Right lobe of liver (tissue), 6 donors: ENCODE measurements around the gene SCMH1. TPM values are rescaled to one million over a fixed set of nuclear protein-coding genes. Genes with fewer than 3 reads are reported as not detected.
A peak's percentile ranks its signal among the peaks of the same experiment; 100 is the strongest.

Source experiments
- ATAC-seq, 4 donors: fragments of 200-7000 bp; cut with Tn5 transposase; one replicate each; pipeline ENCODE4 v1.9.1; 2020; ENCODE audit warnings: mild to moderate bottlenecking in 4 of 4, moderate library complexity in 4 of 4
- DNase-seq, 3 donors: peaks; one replicate each; pipeline ENCODE4 v3.0.0-alpha.2; 2020
- H3K27ac ChIP-seq, 3 donors: fragments of 200-600 bp; one replicate each; pipeline ENCODE4 v1.8.0; 2022
- H3K27me3 ChIP-seq, 2 donors: fragments of 200-600 bp; one replicate each; pipeline ENCODE4 v1.8.0; 2022
- H3K36me3 ChIP-seq, 4 donors: fragments of 200-600 bp; sonication (generic) in 1 of 4; one replicate each; pipeline versions ENCODE4 v1.5.1 to v1.8.0; 2017 to 2022; ENCODE audit warnings: control low read depth in 1 of 4
- H3K4me1 ChIP-seq, 4 donors: fragments of 200-600 bp; sonication (generic) in 1 of 4; one replicate each; pipeline versions ENCODE4 v1.5.1 to v1.8.0; 2017 to 2022; ENCODE audit warnings: control low read depth in 1 of 4
- H3K4me3 ChIP-seq, 3 donors: fragments of 200-600 bp; one replicate each; pipeline ENCODE4 v1.8.0; 2022
- H3K9me3 ChIP-seq, 4 donors: fragments of 200-600 bp; sonication (generic) in 1 of 4; one replicate each; pipeline versions ENCODE4 v1.5.1 to v1.8.0; 2017 to 2022; ENCODE audit warnings: control low read depth in 1 of 4
- POLR2A ChIP-seq: fragments of 450-650 bp; IDR thresholded peaks from one replicate; pipeline ENCODE4 v1.6.1; 2017; ENCODE audit warnings: antibody characterized with exemption, mild to moderate bottlenecking
- WGBS: methylation state at CpG from one replicate; pipeline ENCODE4 v1.1.6; 2018; ENCODE audit warnings: low coverage, low lambda C conversion rate; ENCODE audit not compliant: insufficient coverage; ENCODE audit errors: missing lambda C conversion rate; 5-methylcytosine and 5-hydroxymethylcytosine counted together
- intact Hi-C, 2 donors: fragments of 100-400 bp; cut with DNase I; formaldehyde crosslinking; loops; one replicate each; pipeline versions ENCODE4 v1.11.2 to v1.14.1; 2022
- total RNA-seq, 6 experiments: library from RNA; depleted of rRNA in 2 of 6; stranded (reverse); fragments of >200 nt in 2 of 6; fragmentation: NEBNext Ultra II Directional in 3 of 6; extraction: Animal tissue kit (Norgen Biotek cat#: 25700) in 3 of 6; gene quantifications; one replicate each; pipeline versions ENCODE4 v1.1.0 to v1.2.4, GENCODE V29; 2016 to 2023
- TF ChIP-seq, protein P1 (sequence below), 4 donors: fragments of 200-600 bp in 3 of 4; fragments of 450-650 bp in 1 of 4; IDR thresholded peaks; one replicate each; pipeline versions ENCODE4 v1.5.1 to v1.8.0; 2016 to 2022; ENCODE audit warnings: antibody characterized with exemption in 4 of 4, mild to moderate bottlenecking in 2 of 4
- donor health status: DM: no; HTN: yes; CAD: no.
- donor health status: DM: no; HTN: no; CAD: no.
- donor health status: DM: no; HTN: no; CAD: no.
- donor health status: DM: no; HTN: yes; CAD: no.
- donor health status: DM: no; HTN: yes; CAD: no.

The SCMH1 gene
- total RNA-seq, 6 experiments from 2014 or later = 6.6 to 16.9 (median 13.1) TPM

DNA sequence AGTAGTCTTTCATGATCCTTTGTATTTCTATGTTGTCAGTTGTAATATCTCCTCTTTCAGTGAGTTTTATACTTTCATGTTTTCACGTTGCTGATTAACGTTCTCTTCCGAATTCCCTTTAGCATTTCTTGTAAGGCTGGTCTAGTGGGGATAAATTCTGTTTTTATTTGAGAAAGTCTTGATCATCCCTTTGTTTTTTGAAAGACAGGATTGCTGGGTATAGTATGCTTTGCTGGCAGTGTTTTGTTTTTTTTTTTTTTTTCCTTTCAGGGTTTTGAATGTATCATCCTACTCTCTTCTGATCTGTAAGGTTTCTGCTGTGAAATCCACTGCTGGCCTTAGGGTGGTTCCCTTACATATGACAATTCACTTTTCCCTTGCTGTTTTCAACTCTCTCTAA, 74.4 kb downstream of the SCMH1 start:
- Histone ChIP-seq H3K27ac (no peak overlapping the region), H3K4me1 (peaks cover 0 to 14% (median 3%) of the 10 kb centered on the region in 4 donors), H3K36me3 (no peaks in the 10 kb centered on the region), H3K27me3 (no peaks in the 10 kb centered on the region), H3K4me3 (no peak overlapping the region), H3K9me3 (no peaks in the 10 kb centered on the region)
- intact Hi-C loops = no loop called here
- TF ChIP-seq, protein P1, sequence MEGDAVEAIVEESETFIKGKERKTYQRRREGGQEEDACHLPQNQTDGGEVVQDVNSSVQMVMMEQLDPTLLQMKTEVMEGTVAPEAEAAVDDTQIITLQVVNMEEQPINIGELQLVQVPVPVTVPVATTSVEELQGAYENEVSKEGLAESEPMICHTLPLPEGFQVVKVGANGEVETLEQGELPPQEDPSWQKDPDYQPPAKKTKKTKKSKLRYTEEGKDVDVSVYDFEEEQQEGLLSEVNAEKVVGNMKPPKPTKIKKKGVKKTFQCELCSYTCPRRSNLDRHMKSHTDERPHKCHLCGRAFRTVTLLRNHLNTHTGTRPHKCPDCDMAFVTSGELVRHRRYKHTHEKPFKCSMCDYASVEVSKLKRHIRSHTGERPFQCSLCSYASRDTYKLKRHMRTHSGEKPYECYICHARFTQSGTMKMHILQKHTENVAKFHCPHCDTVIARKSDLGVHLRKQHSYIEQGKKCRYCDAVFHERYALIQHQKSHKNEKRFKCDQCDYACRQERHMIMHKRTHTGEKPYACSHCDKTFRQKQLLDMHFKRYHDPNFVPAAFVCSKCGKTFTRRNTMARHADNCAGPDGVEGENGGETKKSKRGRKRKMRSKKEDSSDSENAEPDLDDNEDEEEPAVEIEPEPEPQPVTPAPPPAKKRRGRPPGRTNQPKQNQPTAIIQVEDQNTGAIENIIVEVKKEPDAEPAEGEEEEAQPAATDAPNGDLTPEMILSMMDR (IDR thresholded peaks at IDR 0.05) = no peak
- no peak for TF ChIP-seq POLR2A
- 97% methylated on average over 3 of the region's 3 CpGs for WGBS
- ATAC-seq = no peak
- DNase-seq = no peak

DNA sequence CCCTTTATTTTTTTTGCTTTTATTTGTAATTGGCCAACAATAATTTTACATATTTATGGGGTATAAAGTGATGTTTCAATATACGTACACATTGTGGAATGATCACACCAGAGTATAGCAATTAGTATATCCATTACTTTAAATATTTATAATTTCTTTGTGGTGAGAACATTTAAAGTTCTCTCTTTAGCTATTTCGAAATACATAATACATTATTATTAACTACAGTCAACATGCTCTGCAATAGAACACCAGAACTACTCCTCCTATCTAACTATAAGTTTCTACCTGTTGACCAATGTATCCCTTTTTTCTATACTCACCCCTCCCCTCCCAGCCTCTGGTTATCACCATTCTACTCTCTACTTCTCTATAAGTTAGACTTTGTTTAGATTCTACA, 77.4 kb downstream of the SCMH1 start:
- H3K4me3 ChIP-seq = no peak overlapping the region
- no peaks in the 10 kb centered on the region for H3K27me3 ChIP-seq
- no peaks in the 10 kb centered on the region for H3K36me3 ChIP-seq
- no peak for TF ChIP-seq POLR2A
- TF ChIP-seq, protein P1 (IDR thresholded peaks at IDR 0.05) = no peak
- intact Hi-C loops = no loop called here
- ATAC-seq = no peak
- H3K27ac ChIP-seq = no peak overlapping the region
- peaks cover 0 to 6% (median 2%) of the 10 kb centered on the region in 4 donors for H3K4me1 ChIP-seq
- 98% methylated on average over 2 of the region's 2 CpGs for WGBS
- no peak for DNase-seq
- H3K9me3 ChIP-seq = no peaks in the 10 kb centered on the region

DNA sequence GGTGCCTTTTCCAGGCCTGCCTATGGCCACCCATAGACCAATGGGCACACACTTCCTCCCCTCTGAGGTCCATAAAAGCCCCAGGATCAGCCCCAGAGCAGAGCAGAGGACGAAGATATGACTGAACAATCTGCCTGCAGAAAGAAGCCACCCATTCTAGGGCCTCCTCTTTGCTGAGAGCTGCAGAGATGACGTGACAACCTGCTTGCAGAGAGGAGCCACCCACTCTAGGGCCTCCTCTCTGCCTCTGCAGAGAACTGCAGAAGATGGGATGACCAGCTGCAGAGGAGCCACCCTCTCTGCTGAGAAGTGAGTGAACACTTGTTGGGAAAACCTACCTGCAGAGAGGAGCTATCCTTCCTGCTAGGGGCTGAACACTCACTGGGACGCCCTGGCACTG, 79.7 kb downstream of the SCMH1 start:
- H3K27me3 ChIP-seq = no peaks in the 10 kb centered on the region
- DNase-seq = no peak
- H3K27ac ChIP-seq = no peak overlapping the region
- H3K9me3 ChIP-seq = no peaks in the 10 kb centered on the region
- no peak for TF ChIP-seq POLR2A
- TF ChIP-seq, protein P1 (IDR thresholded peaks at IDR 0.05) = no peak
- H3K4me1 ChIP-seq = peaks cover 0 to 6% (median 0%) of the 10 kb centered on the region in 4 donors
- no peaks in the 10 kb centered on the region for H3K36me3 ChIP-seq
- H3K4me3 ChIP-seq = no peak overlapping the region
- WGBS = no CpG with 5 or more reads among the region's 3 CpGs
- intact Hi-C loops = no loop called here
- ATAC-seq = no peak

DNA sequence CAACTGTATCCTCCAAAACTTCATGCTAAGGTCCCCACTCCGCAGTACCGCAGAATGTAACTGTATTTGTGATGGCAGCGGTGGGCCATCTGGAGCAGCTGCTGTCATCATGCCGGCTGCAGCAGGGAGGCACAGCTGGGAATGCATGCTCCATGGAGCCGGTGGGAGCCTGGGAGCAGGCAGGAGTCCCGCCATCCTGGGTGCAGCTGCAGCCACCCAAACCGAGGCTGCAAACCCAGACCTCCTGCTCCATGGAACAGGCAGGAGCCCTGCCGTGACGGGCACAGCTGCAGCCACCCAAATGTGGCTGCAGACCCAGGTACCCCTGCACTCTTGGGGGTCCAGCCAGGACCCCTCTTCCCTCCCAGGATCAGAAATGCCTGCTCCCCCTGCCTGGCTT, 80.3 kb downstream of the SCMH1 start:
- Histone ChIP-seq H3K4me3 (no peak overlapping the region), H3K36me3 (no peaks in the 10 kb centered on the region), H3K4me1 (peaks cover 0 to 9% (median 0%) of the 10 kb centered on the region in 4 donors), H3K27me3 (no peaks in the 10 kb centered on the region), H3K27ac (no peak overlapping the region), H3K9me3 (no peaks in the 10 kb centered on the region)
- intact Hi-C loops = no loop called here
- TF ChIP-seq, protein P1 (IDR thresholded peaks at IDR 0.05) = no peak
- no peak for TF ChIP-seq POLR2A
- ATAC-seq (no peak), DNase-seq (peak in 2 of 3 donors; percentile 9 to 37)
- WGBS = 100% methylated on average over 1 of the region's 9 CpGs
